ENCODE measurements around the gene NCOR2.

Gene NCOR2

GRCh38 chr12:124576061-124576650 lies 8.7 kb upstream of the NCOR2 start:
- no peak for DNase-seq (ENCODE audit: low read depth)

DNA sequence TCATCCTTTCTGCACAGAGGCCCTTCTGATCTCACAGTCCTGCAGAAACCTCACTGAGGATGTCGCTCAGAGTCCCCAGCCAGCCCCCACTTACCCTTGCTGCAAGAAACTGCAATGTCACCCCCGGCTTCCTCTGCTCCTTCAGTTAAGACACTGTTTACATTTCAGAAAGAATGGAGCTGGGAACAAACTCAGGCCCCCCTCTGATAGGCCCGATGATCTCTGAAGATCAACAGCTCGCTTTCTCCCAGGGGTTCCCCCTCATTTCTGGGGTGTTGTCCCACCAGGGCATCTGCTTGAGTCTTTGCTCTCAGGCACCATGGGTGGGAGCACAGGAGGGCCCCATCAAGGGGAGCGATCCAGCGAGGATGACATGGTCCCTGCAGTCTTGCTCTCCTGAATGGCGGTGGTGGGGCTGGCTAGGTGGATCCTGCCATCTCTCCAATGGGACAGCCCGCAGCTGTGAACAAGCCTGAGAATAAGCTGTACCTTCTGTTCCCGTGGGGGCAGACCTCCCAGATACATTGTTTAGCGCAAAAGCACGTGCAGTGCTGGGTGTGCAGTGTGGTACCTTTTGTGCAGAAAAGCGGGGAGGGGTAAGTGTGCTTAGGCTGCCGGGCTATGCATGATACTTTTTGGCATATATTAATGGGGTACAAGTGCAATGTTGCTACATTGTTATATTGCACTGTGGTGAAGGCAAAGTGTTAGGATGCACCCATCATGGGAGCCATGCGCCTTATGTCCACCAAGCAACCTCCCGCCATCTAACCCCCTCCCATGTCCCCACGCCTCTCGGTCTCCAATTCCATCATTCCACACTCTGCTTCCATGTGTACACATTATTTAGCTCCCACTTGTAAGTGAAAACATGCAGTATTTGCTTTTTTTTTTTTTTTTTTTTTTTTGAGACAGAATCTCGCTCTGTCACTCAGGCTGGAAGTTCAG lies 6.7 kb upstream of the NCOR2 start:
- DNase-seq (ENCODE audit: low read depth) = no peak

DNA sequence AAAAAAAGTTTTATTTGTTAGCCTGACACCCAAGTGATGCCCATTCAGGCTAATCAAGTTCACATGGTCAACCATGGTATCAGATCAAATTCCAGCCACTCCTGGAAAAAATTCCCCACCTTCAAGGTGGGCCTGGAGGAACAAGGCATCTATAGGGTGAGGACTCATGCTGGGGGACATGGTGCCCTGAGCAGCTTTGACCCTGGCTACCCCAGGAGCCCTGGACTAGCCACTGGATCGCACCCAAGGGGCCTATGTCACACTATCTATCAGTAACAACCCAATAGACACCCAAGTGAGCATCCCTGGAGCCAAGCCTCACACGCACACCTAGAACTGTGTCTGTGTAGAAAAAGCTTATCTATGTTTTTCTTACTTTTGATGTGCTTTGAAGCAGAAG lies 4.1 kb upstream of the NCOR2 start:
- DNase-seq (ENCODE audit: low read depth) = no peak

GRCh38 chr12:124570810-124571209 lies 3.4 kb upstream of the NCOR2 start:
- DNase-seq (ENCODE audit: low read depth) = no peak

DNA sequence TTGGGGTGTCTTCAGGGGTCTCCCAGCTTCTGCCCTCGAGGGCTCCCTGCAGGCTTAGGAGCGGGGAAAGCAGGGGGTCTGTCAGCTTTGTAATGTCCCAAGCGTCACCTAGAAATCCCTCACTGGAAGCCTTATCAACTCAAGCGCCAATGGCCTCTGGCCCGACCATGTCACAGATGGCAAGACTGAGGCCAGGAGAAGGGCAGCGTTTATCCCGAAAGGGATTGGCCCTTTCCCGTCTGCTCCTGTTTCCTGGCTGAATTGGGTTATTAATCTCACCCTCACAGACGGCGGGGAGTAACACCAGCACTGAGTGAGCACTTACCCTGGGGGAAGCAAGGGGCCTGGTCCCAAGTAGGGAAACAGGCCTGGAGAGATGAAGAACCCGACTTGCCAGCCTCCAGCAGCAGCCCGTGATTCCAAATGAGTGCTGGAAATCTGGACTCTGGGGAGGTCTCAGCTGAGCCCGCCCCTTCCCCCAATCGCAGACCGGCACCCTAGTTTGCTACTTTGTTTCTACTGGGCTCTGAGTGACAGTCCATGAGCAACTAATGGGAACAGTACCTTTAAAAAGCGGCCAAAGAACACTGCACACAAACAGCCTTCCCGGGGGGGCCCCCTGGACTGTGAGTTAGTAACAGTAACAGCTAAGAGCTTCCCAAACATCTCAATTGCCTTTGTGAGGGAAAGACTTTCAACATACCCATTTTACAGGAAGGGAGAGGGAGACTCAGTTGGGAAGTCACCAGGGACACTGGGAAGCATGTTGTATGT lies 2.1 kb upstream of the NCOR2 start:
- no peak for DNase-seq (ENCODE audit: low read depth)

DNA sequence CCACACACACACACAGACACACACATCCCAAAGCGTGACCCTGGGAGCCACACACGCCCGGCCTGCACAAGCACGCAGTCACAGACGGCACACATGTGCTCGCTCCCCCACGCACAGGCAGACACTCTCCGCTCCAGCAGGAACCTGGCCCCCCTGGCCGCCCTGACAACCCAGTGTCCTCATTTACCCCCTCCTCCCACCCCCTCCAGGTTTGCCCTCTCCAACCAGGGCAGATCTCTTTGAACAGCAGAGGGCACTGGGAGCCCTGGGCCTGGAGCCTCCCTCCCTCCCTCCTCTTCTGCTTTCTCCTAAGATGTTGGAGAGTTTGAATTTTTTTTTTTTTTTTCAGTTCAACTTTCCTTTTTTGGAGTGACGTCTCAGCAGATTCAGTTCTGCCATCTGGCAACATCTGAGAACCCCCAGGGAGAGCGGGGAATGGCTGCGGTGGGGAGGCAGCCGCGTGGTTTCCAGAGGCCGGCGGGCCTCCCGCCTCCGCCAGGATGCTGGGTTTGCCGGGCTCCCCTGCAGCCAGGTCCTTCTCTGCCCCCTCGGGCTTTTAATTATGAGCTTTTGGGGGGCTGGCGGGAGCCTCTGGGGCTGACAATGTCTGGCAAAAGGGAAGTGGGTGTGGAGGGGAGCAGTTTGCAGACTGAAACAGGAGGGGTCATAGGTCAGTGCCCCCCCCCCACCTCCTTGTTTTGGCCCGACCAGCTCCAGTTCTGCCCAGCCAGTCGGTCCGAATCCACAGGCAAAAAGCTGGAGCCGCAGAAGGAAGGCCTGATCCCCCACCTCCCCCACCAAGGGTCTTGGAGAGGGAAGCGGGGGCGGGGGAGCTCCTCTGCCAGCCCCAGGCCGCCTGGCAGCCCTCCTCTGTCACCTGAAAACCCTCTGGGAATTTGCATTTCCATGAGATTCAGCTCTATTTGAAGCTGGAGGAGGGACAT lies 1.3 kb upstream of the NCOR2 start:
- peak; percentile 80 for DNase-seq (ENCODE audit: low read depth)

DNA sequence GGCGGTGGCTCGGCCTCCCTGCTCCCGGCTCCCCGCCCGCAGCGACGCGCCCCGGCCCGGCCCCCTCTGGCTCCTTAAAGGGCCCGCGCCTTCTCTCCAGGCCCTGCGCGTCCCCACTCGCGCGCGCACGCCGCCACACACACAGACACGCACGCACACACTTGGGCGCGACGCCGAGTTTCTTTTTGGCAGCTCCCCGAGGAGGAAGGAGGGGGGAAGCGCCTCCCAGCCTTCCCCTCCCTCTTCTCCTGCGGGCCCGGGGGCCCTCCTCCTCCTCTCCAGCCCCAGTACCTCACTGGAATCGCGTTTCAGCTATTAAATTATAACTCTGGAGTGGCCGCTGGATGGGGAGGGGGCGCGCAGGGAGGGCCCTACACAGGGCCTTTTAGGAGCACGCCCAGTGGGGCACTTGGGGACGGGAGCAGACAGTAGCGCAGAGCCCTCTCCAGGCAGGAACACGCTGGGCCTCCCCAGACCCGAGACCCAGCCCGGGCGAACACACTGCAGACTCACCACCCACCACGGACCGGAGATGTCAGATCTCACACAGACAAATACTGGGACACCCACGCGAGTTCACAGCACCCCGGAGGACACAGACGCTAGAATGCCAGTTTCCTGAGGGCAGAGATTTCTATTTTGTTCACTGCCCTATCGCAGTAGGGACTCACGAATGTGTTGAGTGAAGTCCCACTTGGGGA lies 411 bp upstream of the NCOR2 start:
- DNase-seq (ENCODE audit: low read depth) = peak; percentile 66

DNA sequence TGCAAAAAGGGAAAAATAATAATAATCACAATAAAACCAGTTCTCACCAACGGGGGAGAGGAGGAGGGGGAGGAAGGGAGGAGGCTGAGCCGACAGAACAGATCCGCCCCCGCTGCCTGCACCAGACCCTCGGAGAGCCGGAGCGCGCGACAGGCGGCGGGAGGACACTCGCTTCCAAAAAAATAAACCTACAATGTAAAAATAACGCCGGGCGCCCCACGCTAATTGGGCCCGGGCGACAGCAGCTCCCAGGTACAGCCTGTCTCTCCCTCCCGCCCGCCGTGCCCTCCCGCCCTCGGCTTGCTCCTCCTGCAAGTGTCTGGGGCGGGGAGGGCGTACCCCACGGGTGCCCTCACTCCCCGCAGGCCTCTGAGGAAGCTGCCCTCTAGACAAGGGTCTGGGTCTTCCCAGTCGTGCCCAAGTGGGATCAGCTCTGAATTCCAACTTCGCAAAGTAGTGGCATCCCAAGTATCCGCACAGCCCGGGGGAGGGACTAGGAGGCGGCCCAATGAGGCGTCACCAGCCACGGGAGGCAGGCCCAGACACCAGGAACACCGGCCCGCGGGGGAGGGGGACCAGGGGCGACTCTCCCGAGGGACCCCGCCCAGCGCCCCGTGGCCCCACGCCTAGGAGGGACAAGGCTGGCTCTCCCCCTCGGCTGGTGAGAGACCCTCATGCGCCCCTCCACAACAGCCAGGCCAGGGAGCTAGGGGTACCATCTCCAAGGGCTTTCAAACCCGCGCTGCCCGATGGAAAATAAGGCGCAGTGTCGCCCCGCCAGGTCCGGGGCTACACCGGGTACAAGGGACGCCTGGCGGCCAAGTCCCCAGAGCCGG lies 1.0 kb downstream of the NCOR2 start:
- DNase-seq (ENCODE audit: low read depth) = no peak

GRCh38 chr12:124565656-124566160 lies 1.7 kb downstream of the NCOR2 start:
- no peak for DNase-seq (ENCODE audit: low read depth)

- no peak for DNase-seq (ENCODE audit: low read depth)
Observed at GRCh38 chr12:124564971-124565491, 2.4 kb downstream of the NCOR2 start.

- DNase-seq (ENCODE audit: low read depth) = no peak
Observed at GRCh38 chr12:124564232-124564958, 3.0 kb downstream of the NCOR2 start.

DNA sequence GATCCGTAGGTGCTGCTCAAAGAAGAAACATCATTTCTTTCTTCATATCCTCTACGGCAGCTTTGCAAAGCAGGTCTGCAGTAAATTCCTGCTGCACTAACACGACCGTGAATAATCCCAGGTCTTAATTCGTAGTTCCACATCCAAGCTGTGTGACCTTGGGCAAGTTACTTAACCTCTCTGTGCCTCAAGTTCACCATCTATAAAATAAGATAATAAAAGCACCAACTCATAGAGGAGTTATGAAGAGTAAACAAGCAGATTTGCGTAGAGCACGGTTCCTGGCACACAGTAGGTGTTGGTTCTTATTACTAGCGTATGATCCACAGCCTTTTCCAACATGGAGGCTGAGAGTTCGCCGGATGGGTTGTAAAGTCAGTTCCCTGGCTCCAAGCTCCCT lies 3.6 kb downstream of the NCOR2 start:
- no peak for DNase-seq (ENCODE audit: low read depth)

GRCh38 chr12:124563401-124563800 lies 4.0 kb downstream of the NCOR2 start:
- no peak for DNase-seq (ENCODE audit: low read depth)

DNA sequence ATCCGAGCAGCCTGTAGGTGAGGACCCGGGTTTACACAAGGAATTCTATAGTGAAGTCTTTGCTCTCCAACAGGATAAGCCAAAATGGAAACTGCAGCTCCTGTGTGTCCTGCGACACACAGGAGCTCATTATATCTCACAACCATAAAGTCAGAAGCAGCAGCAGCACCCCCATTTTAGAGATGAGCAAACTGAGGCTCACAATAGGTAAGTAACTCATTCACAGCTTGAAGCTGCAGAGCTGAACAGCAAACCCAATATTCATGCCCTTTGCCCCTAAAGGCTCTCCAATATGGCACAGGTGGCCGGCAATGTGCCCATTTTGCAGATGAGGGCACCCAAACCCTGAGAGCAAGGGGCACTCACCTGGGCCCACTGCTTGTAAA lies 4.6 kb downstream of the NCOR2 start:
- DNase-seq (ENCODE audit: low read depth) = no peak

GRCh38 chr12:124562018-124562795 lies 5.2 kb downstream of the NCOR2 start:
- no peak for DNase-seq (ENCODE audit: low read depth)

GRCh38 chr12:124561231-124561630 lies 6.2 kb downstream of the NCOR2 start:
- no peak for DNase-seq (ENCODE audit: low read depth)

DNA sequence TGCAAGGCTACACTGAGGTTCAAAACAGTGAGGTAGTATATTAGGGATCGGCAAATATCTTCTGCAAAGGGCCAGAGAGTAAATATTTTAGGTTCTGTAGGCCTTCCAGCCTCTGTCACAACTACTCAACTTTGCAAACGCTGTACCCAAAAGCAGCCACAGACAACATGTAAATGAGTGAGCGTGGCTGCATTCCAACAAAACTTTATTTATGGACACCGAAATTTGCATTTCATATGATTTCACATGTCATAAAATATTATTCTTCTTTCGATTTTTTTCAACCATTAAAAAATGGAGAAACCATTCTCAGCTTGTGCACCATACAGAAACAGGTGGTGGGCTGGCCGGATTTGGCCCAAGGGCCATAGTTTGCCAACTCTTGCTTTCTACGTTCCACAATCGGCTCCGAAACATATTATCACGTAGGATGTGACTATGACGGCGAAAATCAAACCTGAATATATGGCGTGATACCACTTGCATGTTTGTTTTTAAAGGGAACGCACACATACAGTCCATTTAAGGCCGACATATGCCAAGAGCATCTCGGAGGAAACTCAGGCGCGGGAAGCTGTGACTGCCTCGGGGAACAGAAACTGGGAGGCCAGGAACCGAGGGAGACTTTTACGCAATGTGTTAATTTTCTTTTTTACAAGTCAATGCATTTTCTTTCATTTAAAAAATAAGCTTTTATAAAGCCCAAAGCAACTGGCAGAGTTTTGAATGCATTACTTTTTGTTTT lies 7.1 kb downstream of the NCOR2 start:
- DNase-seq (ENCODE audit: low read depth) = no peak
